Ishikawa (cell line): ENCODE results near the gene KPNA4.

ENCODE experiments used
- CEBPB ChIP-seq: IDR thresholded peaks from 2 replicates; pipeline ENCODE4 v1.6.1; 2012
- CREB1 ChIP-seq: IDR thresholded peaks from 2 replicates; pipeline ENCODE4 v1.6.1; 2012; ENCODE audit warnings: low read depth
- EGR1 ChIP-seq: IDR thresholded peaks from 2 replicates; pipeline ENCODE4 v1.6.1; 2012
- EP300 ChIP-seq: IDR thresholded peaks from 2 replicates; pipeline ENCODE4 v1.6.1; 2012; ENCODE audit warnings: borderline replicate concordance
- FOXM1 ChIP-seq: IDR thresholded peaks from 2 replicates; pipeline ENCODE4 v1.6.1; 2012; ENCODE audit warnings: low read depth, borderline replicate concordance
- NFIC ChIP-seq: IDR thresholded peaks from 2 replicates; pipeline ENCODE4 v1.6.1; 2012
- RAD21 ChIP-seq: IDR thresholded peaks from 2 replicates; pipeline ENCODE4 v1.6.1; 2012; ENCODE audit warnings: low read depth
- TAF1 ChIP-seq: IDR thresholded peaks from 2 replicates; pipeline ENCODE4 v1.6.1; 2012; ENCODE audit warnings: low read depth, mild to moderate bottlenecking
- TCF12 ChIP-seq: IDR thresholded peaks from 2 replicates; pipeline ENCODE4 v1.6.1; 2012; ENCODE audit warnings: low read depth
- TEAD4 ChIP-seq: IDR thresholded peaks from 2 replicates; pipeline ENCODE4 v1.6.1; 2012
- YY1 ChIP-seq: IDR thresholded peaks from 2 replicates; pipeline ENCODE4 v1.6.1; 2012; ENCODE audit warnings: low read depth
- ZBTB7A ChIP-seq: IDR thresholded peaks from 2 replicates; pipeline ENCODE4 v1.6.1; 2012; ENCODE audit warnings: low read depth
- TF ChIP-seq, protein P1 (sequence below): IDR thresholded peaks from 2 replicates; pipeline ENCODE4 v1.6.1; 2012
- TF ChIP-seq, protein P2 (sequence below): IDR thresholded peaks from 2 replicates; pipeline ENCODE4 v1.6.1; 2012
- TF ChIP-seq, protein P3 (sequence below): IDR thresholded peaks from 2 replicates; pipeline ENCODE4 v1.6.1; 2012; ENCODE audit warnings: low read depth, mild to moderate bottlenecking

The KPNA4 gene

GRCh38 chr3:160545504-160545871, 19.9 kb downstream of the KPNA4 start:
- TF ChIP-seq YY1: no peak
- TF ChIP-seq, protein P1, sequence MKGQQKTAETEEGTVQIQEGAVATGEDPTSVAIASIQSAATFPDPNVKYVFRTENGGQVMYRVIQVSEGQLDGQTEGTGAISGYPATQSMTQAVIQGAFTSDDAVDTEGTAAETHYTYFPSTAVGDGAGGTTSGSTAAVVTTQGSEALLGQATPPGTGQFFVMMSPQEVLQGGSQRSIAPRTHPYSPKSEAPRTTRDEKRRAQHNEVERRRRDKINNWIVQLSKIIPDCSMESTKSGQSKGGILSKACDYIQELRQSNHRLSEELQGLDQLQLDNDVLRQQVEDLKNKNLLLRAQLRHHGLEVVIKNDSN: no peak
- TF ChIP-seq EGR1: no peak
- TF ChIP-seq RAD21: no peak
- no peak for TF ChIP-seq EP300
- TF ChIP-seq TCF12: no peak
- no peak for TF ChIP-seq ZBTB7A

DNA sequence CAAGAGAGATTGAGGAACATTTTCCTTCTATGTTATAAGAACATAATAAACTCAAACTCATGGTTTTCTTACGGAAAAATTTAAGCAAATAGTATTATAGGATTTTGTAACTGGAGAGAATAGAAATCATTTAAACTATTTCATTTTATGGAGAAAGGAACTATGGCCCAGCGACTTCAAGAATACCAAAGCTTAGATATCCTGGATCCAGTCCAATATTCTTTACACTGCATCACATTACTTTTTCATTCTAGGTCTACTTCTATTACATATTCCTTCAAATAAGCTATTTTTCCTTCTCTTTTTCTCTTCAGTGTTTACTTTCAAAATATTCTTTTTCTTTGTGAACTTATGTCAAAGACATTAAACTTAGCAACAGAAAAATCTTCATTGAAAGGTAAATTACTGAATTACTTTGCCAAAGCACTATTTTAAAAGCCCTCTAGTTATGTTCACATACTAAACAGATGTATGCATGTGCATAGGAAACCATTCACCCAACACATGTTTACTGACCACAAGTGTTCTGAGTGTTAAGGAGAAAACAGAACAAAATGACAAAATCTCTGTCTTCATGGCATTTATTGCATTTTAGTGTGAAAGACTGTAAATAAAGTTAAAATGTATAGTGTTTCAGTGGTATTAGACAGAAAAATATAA, 20.4 kb downstream of the KPNA4 start:
- no peak for TF ChIP-seq EGR1
- TF ChIP-seq RAD21: no peak
- TF ChIP-seq, protein P2, sequence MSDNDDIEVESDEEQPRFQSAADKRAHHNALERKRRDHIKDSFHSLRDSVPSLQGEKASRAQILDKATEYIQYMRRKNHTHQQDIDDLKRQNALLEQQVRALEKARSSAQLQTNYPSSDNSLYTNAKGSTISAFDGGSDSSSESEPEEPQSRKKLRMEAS: no peak
- peak; percentile 73 for TF ChIP-seq NFIC
- TF ChIP-seq TEAD4: peak; percentile 34; the same call in 1 of the 2 replicates
- TF ChIP-seq CEBPB: no peak

GRCh38 chr3:160540551-160540950, 24.8 kb downstream of the KPNA4 start:
- TF ChIP-seq, protein P1: no peak
- TF ChIP-seq TCF12: no peak
- TF ChIP-seq CREB1: no peak
- TF ChIP-seq TAF1: no peak
- no peak for TF ChIP-seq TEAD4
- TF ChIP-seq, protein P2: no peak
- no peak for TF ChIP-seq EGR1
- TF ChIP-seq RAD21: no peak
- TF ChIP-seq ZBTB7A: no peak
- TF ChIP-seq YY1: no peak
- no peak for TF ChIP-seq FOXM1
- TF ChIP-seq, protein P3, sequence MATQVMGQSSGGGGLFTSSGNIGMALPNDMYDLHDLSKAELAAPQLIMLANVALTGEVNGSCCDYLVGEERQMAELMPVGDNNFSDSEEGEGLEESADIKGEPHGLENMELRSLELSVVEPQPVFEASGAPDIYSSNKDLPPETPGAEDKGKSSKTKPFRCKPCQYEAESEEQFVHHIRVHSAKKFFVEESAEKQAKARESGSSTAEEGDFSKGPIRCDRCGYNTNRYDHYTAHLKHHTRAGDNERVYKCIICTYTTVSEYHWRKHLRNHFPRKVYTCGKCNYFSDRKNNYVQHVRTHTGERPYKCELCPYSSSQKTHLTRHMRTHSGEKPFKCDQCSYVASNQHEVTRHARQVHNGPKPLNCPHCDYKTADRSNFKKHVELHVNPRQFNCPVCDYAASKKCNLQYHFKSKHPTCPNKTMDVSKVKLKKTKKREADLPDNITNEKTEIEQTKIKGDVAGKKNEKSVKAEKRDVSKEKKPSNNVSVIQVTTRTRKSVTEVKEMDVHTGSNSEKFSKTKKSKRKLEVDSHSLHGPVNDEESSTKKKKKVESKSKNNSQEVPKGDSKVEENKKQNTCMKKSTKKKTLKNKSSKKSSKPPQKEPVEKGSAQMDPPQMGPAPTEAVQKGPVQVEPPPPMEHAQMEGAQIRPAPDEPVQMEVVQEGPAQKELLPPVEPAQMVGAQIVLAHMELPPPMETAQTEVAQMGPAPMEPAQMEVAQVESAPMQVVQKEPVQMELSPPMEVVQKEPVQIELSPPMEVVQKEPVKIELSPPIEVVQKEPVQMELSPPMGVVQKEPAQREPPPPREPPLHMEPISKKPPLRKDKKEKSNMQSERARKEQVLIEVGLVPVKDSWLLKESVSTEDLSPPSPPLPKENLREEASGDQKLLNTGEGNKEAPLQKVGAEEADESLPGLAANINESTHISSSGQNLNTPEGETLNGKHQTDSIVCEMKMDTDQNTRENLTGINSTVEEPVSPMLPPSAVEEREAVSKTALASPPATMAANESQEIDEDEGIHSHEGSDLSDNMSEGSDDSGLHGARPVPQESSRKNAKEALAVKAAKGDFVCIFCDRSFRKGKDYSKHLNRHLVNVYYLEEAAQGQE: no peak
- no peak for TF ChIP-seq NFIC
- no peak for TF ChIP-seq EP300
- no peak for TF ChIP-seq CEBPB

DNA sequence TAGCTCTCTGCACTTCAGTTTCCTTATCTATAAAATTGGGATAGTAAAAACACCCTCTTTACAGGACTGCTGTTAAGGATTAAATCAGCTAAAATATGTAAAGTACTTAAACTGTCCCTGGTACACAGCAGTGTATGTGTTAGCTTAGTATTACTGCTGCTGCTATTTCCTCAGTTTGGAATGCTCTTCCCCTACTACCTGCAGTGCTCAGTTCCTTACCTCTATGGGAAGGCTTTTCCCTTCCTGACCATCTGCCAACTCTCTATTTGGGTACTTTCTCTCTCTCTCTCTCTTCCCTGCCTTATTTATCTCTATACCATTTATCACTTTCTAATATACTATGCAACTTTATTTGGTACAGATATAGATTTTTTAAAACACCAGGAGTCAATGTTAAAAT, 26.5 kb downstream of the KPNA4 start:
- TF ChIP-seq TCF12: no peak
- TF ChIP-seq, protein P2: no peak
- TF ChIP-seq CEBPB: no peak
- TF ChIP-seq YY1: no peak
- TF ChIP-seq RAD21: no peak
- TF ChIP-seq TAF1: no peak
- TF ChIP-seq TEAD4: no peak
- no peak for TF ChIP-seq EGR1

- TF ChIP-seq ZBTB7A (no peak), CREB1 (no peak), EP300 (no peak), RAD21 (no peak), YY1 (no peak), FOXM1 (no peak), NFIC (no peak), TEAD4 (no peak), EGR1 (no peak)
- TF ChIP-seq, protein P1: no peak
- TF ChIP-seq, protein P3: no peak
Observed at GRCh38 chr3:160537729-160538128, 27.6 kb downstream of the KPNA4 start.
